H9 (cell line): ENCODE data around the gene ZNF613. TPM values are rescaled to one million over a fixed set of nuclear protein-coding genes. Genes with fewer than 3 reads are reported as not detected.

ENCODE experiments used
- DNase-seq: peaks from one replicate; pipeline ENCODE4 v3.0.0-alpha.2; 2017
- H2AFZ ChIP-seq: one replicate; pipeline ENCODE4 v1.6.1; 2013; ENCODE audit warnings: mild to moderate bottlenecking, low read length, control low read depth, moderate library complexity
- H2AK5ac ChIP-seq: 2 replicates; pipeline ENCODE4 v1.6.1; 2013; ENCODE audit warnings: low read length, control low read depth, mixed read lengths; ENCODE audit not compliant: insufficient read length
- H2BK120ac ChIP-seq: one replicate; pipeline ENCODE4 v1.6.1; 2013; ENCODE audit warnings: low read depth, mild to moderate bottlenecking, low read length, control low read depth, inconsistent platforms; ENCODE audit not compliant: poor library complexity, severe bottlenecking
- H2BK12ac ChIP-seq: 2 replicates; pipeline ENCODE4 v1.6.1; 2013; ENCODE audit warnings: low read length, control low read depth, mixed read lengths, low read depth; ENCODE audit not compliant: insufficient read length
- H2BK15ac ChIP-seq: 2 replicates; pipeline ENCODE4 v1.6.1; 2013; ENCODE audit warnings: low read depth, low read length, control low read depth
- H2BK20ac ChIP-seq: one replicate; pipeline ENCODE4 v1.6.1; 2013; ENCODE audit warnings: low read depth, mild to moderate bottlenecking, low read length, control low read depth, inconsistent platforms; ENCODE audit not compliant: poor library complexity, severe bottlenecking
- H2BK5ac ChIP-seq: 2 replicates; pipeline ENCODE4 v1.6.1; 2013; ENCODE audit warnings: low read length, control low read depth, mixed read lengths; ENCODE audit not compliant: insufficient read length
- H3K14ac ChIP-seq: 2 replicates; pipeline ENCODE4 v1.6.1; 2013; ENCODE audit warnings: low read length, control low read depth; ENCODE audit not compliant: insufficient read depth
- H3K18ac ChIP-seq: 2 replicates; pipeline ENCODE4 v1.6.1; 2013; ENCODE audit warnings: low read depth, mild to moderate bottlenecking, mixed read lengths, low read length, control low read depth; ENCODE audit not compliant: insufficient read length
- H3K23ac ChIP-seq: 2 replicates; pipeline ENCODE4 v1.6.1; 2013; ENCODE audit warnings: low read length, control low read depth, mixed read lengths, low read depth; ENCODE audit not compliant: insufficient read length
- H3K23me2 ChIP-seq: 2 replicates; pipeline ENCODE4 v1.6.1; 2013; ENCODE audit warnings: low read depth, mild to moderate bottlenecking, mixed read lengths, low read length, control low read depth; ENCODE audit not compliant: insufficient read length, poor library complexity, severe bottlenecking
- H3K27ac ChIP-seq: 2 replicates; pipeline ENCODE4 v1.5.1; 2013; ENCODE audit warnings: low read length, control low read depth, mixed read lengths, low read depth; ENCODE audit not compliant: insufficient read length
- H3K27me3 ChIP-seq: 2 replicates; pipeline ENCODE4 v1.6.1; 2013; ENCODE audit warnings: low read length, control low read depth, inconsistent platforms; ENCODE audit not compliant: insufficient read depth
- H3K4ac ChIP-seq: 2 replicates; pipeline ENCODE4 v1.6.1; 2013; ENCODE audit warnings: low read depth, mild to moderate bottlenecking, control low read depth, inconsistent platforms, low read length, moderate library complexity
- H3K4me1 ChIP-seq: 2 replicates; pipeline ENCODE4 v1.6.1; 2013; ENCODE audit warnings: low read length, control low read depth, inconsistent platforms; ENCODE audit not compliant: insufficient read depth
- H3K4me2 ChIP-seq: 2 replicates; pipeline ENCODE4 v1.6.1; 2013; ENCODE audit warnings: low read length, control low read depth, mixed read lengths; ENCODE audit not compliant: insufficient read length, insufficient read depth
- H3K56ac ChIP-seq: 2 replicates; pipeline ENCODE4 v1.6.1; 2013; ENCODE audit warnings: low read depth, mild to moderate bottlenecking, mixed read lengths, low read length, control low read depth; ENCODE audit not compliant: insufficient read length
- H3K79me1 ChIP-seq: 2 replicates; pipeline ENCODE4 v1.6.1; 2013; ENCODE audit warnings: low read depth, mild to moderate bottlenecking, moderate library complexity, low read length, control low read depth, inconsistent platforms; ENCODE audit not compliant: insufficient read depth, poor library complexity, severe bottlenecking
- H3K79me2 ChIP-seq: 2 replicates; pipeline ENCODE4 v1.6.1; 2013; ENCODE audit warnings: low read length, control low read depth, inconsistent platforms; ENCODE audit not compliant: insufficient read depth
- H3K9ac ChIP-seq: 2 replicates; pipeline ENCODE4 v1.6.1; 2013; ENCODE audit warnings: low read length, control low read depth, mixed read lengths; ENCODE audit not compliant: insufficient read length; ENCODE audit errors: extremely low read depth
- H3K9me3 ChIP-seq: one replicate; pipeline ENCODE4 v1.6.1; 2013; ENCODE audit warnings: low read depth, low read length, inconsistent platforms; ENCODE audit not compliant: control insufficient read depth
- H3T11ph ChIP-seq: one replicate; pipeline ENCODE4 v1.6.1; 2013; ENCODE audit warnings: mild to moderate bottlenecking, low read length, control low read depth, inconsistent platforms
- H4K20me1 ChIP-seq: one replicate; pipeline ENCODE4 v1.6.1; 2013; ENCODE audit not compliant: control insufficient read depth, insufficient read length, insufficient read depth
- H4K5ac ChIP-seq: 2 replicates; pipeline ENCODE4 v1.6.1; 2013; ENCODE audit warnings: low read depth, mild to moderate bottlenecking, mixed read lengths, low read length, control low read depth; ENCODE audit not compliant: insufficient read length
- H4K8ac ChIP-seq: replicated peaks from 2 replicates; pipeline ENCODE4 v1.6.1; 2013; ENCODE audit warnings: low read length, control low read depth, mixed read lengths, low read depth; ENCODE audit not compliant: insufficient read length
- H4K91ac ChIP-seq: 2 replicates; pipeline ENCODE4 v1.6.1; 2013; ENCODE audit warnings: low read depth, mild to moderate bottlenecking, moderate library complexity, mixed read lengths, low read length, control low read depth; ENCODE audit not compliant: insufficient read length
- H3K27ac Mint-ChIP-seq, 3 experiments: 2 replicates in 2 of 3; 3 replicates in 1 of 3; pipeline ENCODE4 v1.8.0; 2020 to 2021; ENCODE audit warnings: mixed read lengths in 3 of 3, mild to moderate bottlenecking in 1 of 3, moderate library complexity in 1 of 3
- H3K27me3 Mint-ChIP-seq: 2 replicates; pipeline ENCODE4 v1.8.0; 2021; ENCODE audit warnings: low read depth, mild to moderate bottlenecking, moderate library complexity, mixed read lengths
- H3K36me3 Mint-ChIP-seq, 3 experiments: 2 replicates in 2 of 3; 3 replicates in 1 of 3; pipeline ENCODE4 v1.8.0; 2020 to 2021; ENCODE audit warnings: low read depth in 3 of 3, mixed read lengths in 3 of 3; ENCODE audit not compliant: insufficient read depth in 1 of 3
- H3K4me1 Mint-ChIP-seq, 2 experiments: 2 replicates each; pipeline ENCODE4 v1.8.0; 2020; ENCODE audit warnings: mixed read lengths in 2 of 2
- H3K4me3 Mint-ChIP-seq, 2 experiments: 2 replicates in 1 of 2; 3 replicates in 1 of 2; pipeline ENCODE4 v1.8.0; 2020 to 2021; ENCODE audit warnings: mild to moderate bottlenecking in 2 of 2, mixed read lengths in 2 of 2, moderate library complexity in 1 of 2
- H3K9me3 Mint-ChIP-seq, 2 experiments: 2 replicates in 1 of 2; 3 replicates in 1 of 2; pipeline ENCODE4 v1.8.0; 2020; ENCODE audit warnings: mild to moderate bottlenecking in 2 of 2, mixed read lengths in 2 of 2, moderate library complexity in 1 of 2
- CTCF ChIP-seq: fragments of 200-600 bp; sonication (generic); conservative IDR thresholded peaks from 3 replicates; pipeline ENCODE4 v1.8.0; 2021; ENCODE audit warnings: antibody characterized with exemption, mild to moderate bottlenecking
- WGBS: extraction: QIAGEN DNeasy Blood & Tissue Kit; methylation state at CpG from one replicate; pipeline ENCODE4 v1.1.7; 2013; ENCODE audit warnings: missing lambda C conversion rate, low lambda C conversion rate, mixed read lengths; ENCODE audit not compliant: insufficient read length; ENCODE audit errors: extremely low coverage; 5-methylcytosine and 5-hydroxymethylcytosine counted together
- total RNA-seq: library from RNA; stranded (reverse); gene quantifications from 2 replicates; pipeline ENCODE4 v1.2.1, GENCODE V29; 2021

The ZNF613 gene
- total RNA-seq, 1 experiment from 2014 or later, result 20.6 TPM

GRCh38 chr19:51978882-51979281 lies 51.6 kb downstream of the ZNF613 start:
- H3K4me1 ChIP-seq, result no peaks in the 10 kb centered on the region
- Mint-ChIP-seq H3K4me1 (peaks cover 0 to 3% of the 10 kb centered on the region in 2 experiments; a peak in 1 of 4 replicates), H3K36me3 (peaks cover 62 to 71% (median 68%) of the 10 kb centered on the region in 3 experiments), H3K27me3 (no peaks in the 10 kb centered on the region; the same call in 1 of the 2 replicates), H3K4me3 (no peak overlapping the region; a peak in 1 of 5 replicates), H3K9me3 (peaks cover 57 to 83% of the 10 kb centered on the region in 2 experiments), H3K27ac (no peak overlapping the region)
- H3K27me3 ChIP-seq, result no peaks in the 10 kb centered on the region
- H3K18ac ChIP-seq, result no peak overlapping the region
- no peak overlapping the region for H3K4ac ChIP-seq
- H2AK5ac ChIP-seq, result no peak overlapping the region
- H3K23me2 ChIP-seq, result no peaks in the 10 kb centered on the region
- no peaks in the 10 kb centered on the region for H4K20me1 ChIP-seq
- H2BK20ac ChIP-seq, result no peak overlapping the region
- no CpG with 5 or more reads among the region's 4 CpGs for WGBS
- H3K27ac ChIP-seq, result no peak overlapping the region
- no peak overlapping the region for H3K4me2 ChIP-seq
- no peak overlapping the region for H2AFZ ChIP-seq
- no peaks in the 10 kb centered on the region for H3K79me1 ChIP-seq
- H4K91ac ChIP-seq, result no peak overlapping the region
- no peak for TF ChIP-seq CTCF
- no peak overlapping the region for H3T11ph ChIP-seq
- no peak overlapping the region for H3K23ac ChIP-seq
- H2BK15ac ChIP-seq, result no peak overlapping the region
- no peak overlapping the region for H2BK5ac ChIP-seq
- H3K14ac ChIP-seq, result no peak overlapping the region
- H2BK12ac ChIP-seq, result no peak overlapping the region
- no peak overlapping the region for H4K8ac ChIP-seq
- H4K5ac ChIP-seq, result no peak overlapping the region
- H2BK120ac ChIP-seq, result no peak overlapping the region
- no peak overlapping the region for H3K9ac ChIP-seq
- DNase-seq, result no peak
- H3K79me2 ChIP-seq, result no peaks in the 10 kb centered on the region
- no peak overlapping the region for H3K56ac ChIP-seq
- peaks cover 24% of the 10 kb centered on the region for H3K9me3 ChIP-seq
